KMS-11 (cell line): Measurements from ENCODE around the gene LCP1.

Experiments
- H2AFZ ChIP-seq: fragments of 200-600 bp; sonication (generic); 2 replicates; pipeline ENCODE4 v1.6.1; 2016; ENCODE audit warnings: antibody characterized with exemption, mixed run types, low read depth
- H3K27ac ChIP-seq: fragments of 200-600 bp; sonication (generic); 2 replicates; pipeline ENCODE4 v1.6.1; 2016; ENCODE audit warnings: mild to moderate bottlenecking, mixed run types
- H3K27me3 ChIP-seq: fragments of 200-600 bp; sonication (generic); 2 replicates; pipeline ENCODE4 v1.6.1; 2017; ENCODE audit warnings: mild to moderate bottlenecking, low read depth, mixed run types, moderate library complexity; ENCODE audit not compliant: insufficient read depth
- H3K36me3 ChIP-seq: fragments of 200-600 bp; sonication (generic); 2 replicates; pipeline ENCODE4 v1.6.1; 2017; ENCODE audit warnings: mild to moderate bottlenecking, mixed run types; ENCODE audit not compliant: insufficient read depth
- H3K4me1 ChIP-seq: fragments of 200-600 bp; sonication (generic); 2 replicates; pipeline ENCODE4 v1.6.1; 2016; ENCODE audit warnings: mild to moderate bottlenecking, low read depth, mixed run types; ENCODE audit not compliant: poor library complexity, severe bottlenecking
- H3K4me2 ChIP-seq: fragments of 200-600 bp; sonication (generic); 2 replicates; pipeline ENCODE4 v1.7.0; 2016; ENCODE audit warnings: mild to moderate bottlenecking, mixed run types
- H3K4me3 ChIP-seq: fragments of 200-600 bp; sonication (generic); IDR thresholded peaks from 2 replicates; pipeline ENCODE4 v1.6.1; 2017; ENCODE audit warnings: low read depth, low read length, mixed read lengths; ENCODE audit not compliant: insufficient read depth
- H3K79me2 ChIP-seq: fragments of 200-600 bp; sonication (generic); 2 replicates; pipeline ENCODE4 v1.6.1; 2016; ENCODE audit warnings: low read depth, mixed run types; ENCODE audit not compliant: insufficient read depth
- H3K9ac ChIP-seq: fragments of 200-600 bp; sonication (generic); 2 replicates; pipeline ENCODE4 v1.6.1; 2016; ENCODE audit warnings: mild to moderate bottlenecking, mixed run types
- H4K20me1 ChIP-seq: fragments of 200-600 bp; sonication (generic); 2 replicates; pipeline ENCODE4 v1.6.1; 2016; ENCODE audit warnings: mild to moderate bottlenecking, mixed run types; ENCODE audit not compliant: insufficient read depth
- CTCF ChIP-seq: fragments of 200-600 bp; sonication (generic); conservative IDR thresholded peaks from 2 replicates; pipeline ENCODE4 v1.6.1; 2017; ENCODE audit warnings: low read depth, mild to moderate bottlenecking, antibody characterized with exemption, low read length, moderate library complexity, mixed read lengths

The LCP1 gene

GRCh38 chr13:46134494-46134893 lies 47.5 kb downstream of the LCP1 start:
- Histone ChIP-seq H2AFZ (no peak overlapping the region), H3K36me3 (no peaks in the 10 kb centered on the region), H3K4me1 (peaks cover 15% of the 10 kb centered on the region), H3K9ac (no peak overlapping the region), H3K4me2 (0 out of 2 replicates have a peak overlapping the region, but pooled peaks have one; percentile 45), H3K79me2 (no peaks in the 10 kb centered on the region), H3K27ac (no peak overlapping the region), H3K27me3 (no peaks in the 10 kb centered on the region), H3K4me3 (no peak overlapping the region), H4K20me1 (no peaks in the 10 kb centered on the region)
- TF ChIP-seq CTCF = no peak

DNA sequence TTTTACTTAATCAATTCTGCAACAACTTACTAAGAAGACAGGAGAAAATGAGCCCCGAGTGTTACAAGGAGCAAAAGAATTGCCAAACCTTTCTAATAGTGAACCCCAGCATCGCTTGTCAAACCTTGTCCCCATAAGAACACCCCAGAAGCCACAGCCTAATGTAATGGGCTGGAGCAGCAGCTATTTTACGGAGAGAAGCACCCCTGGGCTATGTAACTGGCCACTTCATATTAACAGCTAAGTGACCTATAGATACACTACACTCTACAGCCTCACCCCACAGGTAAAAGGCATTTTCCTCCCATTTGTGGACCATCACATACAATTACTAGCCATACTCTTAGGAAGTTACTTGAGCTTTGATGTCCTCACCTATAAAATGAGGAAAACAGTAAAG lies 49.9 kb downstream of the LCP1 start:
- peaks cover 15% of the 10 kb centered on the region for H3K4me1 ChIP-seq
- H3K27me3 ChIP-seq = no peaks in the 10 kb centered on the region
- TF ChIP-seq CTCF = no peak
- H3K9ac ChIP-seq = no peak overlapping the region
- H3K4me3 ChIP-seq = no peak overlapping the region
- H3K27ac ChIP-seq = no peak overlapping the region
- H3K4me2 ChIP-seq = no peak overlapping the region
- H3K36me3 ChIP-seq = no peaks in the 10 kb centered on the region
- no peak overlapping the region for H2AFZ ChIP-seq
- H4K20me1 ChIP-seq = no peaks in the 10 kb centered on the region
- no peaks in the 10 kb centered on the region for H3K79me2 ChIP-seq

GRCh38 chr13:46131705-46132104 lies 50.3 kb downstream of the LCP1 start:
- H3K27me3 ChIP-seq = no peaks in the 10 kb centered on the region
- H3K4me2 ChIP-seq = no peak overlapping the region
- H3K4me3 ChIP-seq = no peak overlapping the region
- peaks cover 15% of the 10 kb centered on the region for H3K4me1 ChIP-seq
- TF ChIP-seq CTCF = no peak
- H3K36me3 ChIP-seq = no peaks in the 10 kb centered on the region
- H2AFZ ChIP-seq = no peak overlapping the region
- no peak overlapping the region for H3K27ac ChIP-seq
- H3K79me2 ChIP-seq = no peaks in the 10 kb centered on the region
- H4K20me1 ChIP-seq = no peaks in the 10 kb centered on the region
- no peak overlapping the region for H3K9ac ChIP-seq

- TF ChIP-seq CTCF = no peak
- H3K4me1 ChIP-seq = peaks cover 9% of the 10 kb centered on the region
- no peak overlapping the region for H3K27ac ChIP-seq
- H3K79me2 ChIP-seq = no peaks in the 10 kb centered on the region
- no peak overlapping the region for H3K4me2 ChIP-seq
- no peak overlapping the region for H3K4me3 ChIP-seq
- no peak overlapping the region for H2AFZ ChIP-seq
- no peak overlapping the region for H3K9ac ChIP-seq
- no peaks in the 10 kb centered on the region for H3K27me3 ChIP-seq
- no peaks in the 10 kb centered on the region for H4K20me1 ChIP-seq
- no peaks in the 10 kb centered on the region for H3K36me3 ChIP-seq
These were observed 51.9 kb downstream of the LCP1 start for GRCh38 chr13:46129955-46130618.
